ENCODE data around the gene DDR1.

Gene DDR1

GRCh38 chr6:30879684-30880427, 4.5 kb upstream of the DDR1 start:
- DNase-seq (ENCODE audit: extremely low read depth in 1 of 2, low read depth in 1 of 2), result no peak

GRCh38 chr6:30880698-30881252, 3.5 kb upstream of the DDR1 start:
- no peak for DNase-seq (ENCODE audit: extremely low read depth in 1 of 2, low read depth in 1 of 2)

- DNase-seq (ENCODE audit: extremely low read depth in 1 of 2, low read depth in 1 of 2), result no peak
Observed at GRCh38 chr6:30881392-30882203, 2.7 kb upstream of the DDR1 start.

- DNase-seq (ENCODE audit: extremely low read depth in 1 of 2, low read depth in 1 of 2), result no peak
Observed at GRCh38 chr6:30882204-30882758, 2.0 kb upstream of the DDR1 start.

GRCh38 chr6:30882759-30883684, 1.3 kb upstream of the DDR1 start:
- no peak for DNase-seq (ENCODE audit: extremely low read depth in 1 of 2, low read depth in 1 of 2)

GRCh38 chr6:30884521-30885480, 482 bp downstream of the DDR1 start:
- peak in 1 of 2 donors; percentile 44 for DNase-seq (ENCODE audit: extremely low read depth in 1 of 2, low read depth in 1 of 2)

- DNase-seq (ENCODE audit: extremely low read depth in 1 of 2, low read depth in 1 of 2), result no peak
Observed at GRCh38 chr6:30885481-30885998, 1.2 kb downstream of the DDR1 start.

- DNase-seq (ENCODE audit: extremely low read depth in 1 of 2, low read depth in 1 of 2), result no peak
Observed at GRCh38 chr6:30885999-30886896, 1.9 kb downstream of the DDR1 start.

- DNase-seq (ENCODE audit: extremely low read depth in 1 of 2, low read depth in 1 of 2), result no peak
Observed at GRCh38 chr6:30886897-30887255, 2.6 kb downstream of the DDR1 start.

- DNase-seq (ENCODE audit: extremely low read depth in 1 of 2, low read depth in 1 of 2), result no peak
Observed at GRCh38 chr6:30887901-30888815, 3.8 kb downstream of the DDR1 start.

- DNase-seq (ENCODE audit: extremely low read depth in 1 of 2, low read depth in 1 of 2), result no peak
Observed at GRCh38 chr6:30888816-30889495, 4.6 kb downstream of the DDR1 start.

GRCh38 chr6:30889496-30889885, 5.2 kb downstream of the DDR1 start:
- no peak for DNase-seq (ENCODE audit: extremely low read depth in 1 of 2, low read depth in 1 of 2)

- DNase-seq (ENCODE audit: extremely low read depth in 1 of 2, low read depth in 1 of 2), result no peak
Observed at GRCh38 chr6:30889921-30890645, 5.8 kb downstream of the DDR1 start.

- DNase-seq (ENCODE audit: extremely low read depth in 1 of 2, low read depth in 1 of 2), result no peak
Observed at GRCh38 chr6:30890646-30891449, 6.5 kb downstream of the DDR1 start.

- DNase-seq (ENCODE audit: extremely low read depth in 1 of 2, low read depth in 1 of 2), result no peak
Observed at GRCh38 chr6:30891450-30891723, 7.1 kb downstream of the DDR1 start.

Data from stimulated activated CD8-positive, alpha-beta memory T cell treated with anti-CD3 and anti-CD28 coated beads, Interleukin-7, amount 100 ng/mL, for 48 hours (primary cell).